HCT116 (cell line): ENCODE results near the gene GABRP. TPM values are rescaled to one million over a fixed set of nuclear protein-coding genes. Genes with fewer than 3 reads are reported as not detected.

Source experiments
- ATAC-seq: fragments of 200-7000 bp; cut with Tn5 transposase; 2 replicates; pipeline ENCODE4 v1.9.1; 2020; ENCODE audit warnings: mild to moderate bottlenecking, moderate library complexity
- BruUV-seq: library from RNA; stranded (reverse); fragments of 400-500 nt; replicated peaks from 2 replicates; lab custom pipeline; 2021; lab: Mats Ljungman, UMichigan
- CTCF ChIA-PET: fragments of 300-600 bp; sonication (Branson Sonifier 250); formaldehyde crosslinking; loops from one replicate; lab custom pipeline; 2021; ENCODE audit warnings: antibody characterized with exemption; lab: Charles Lee
- POLR2A ChIA-PET: fragments of 300-600, 350-600 bp; sonication (Branson Sonifier 250); formaldehyde crosslinking; loops from one replicate; lab custom pipeline; 2021; ENCODE audit warnings: antibody characterized with exemption; lab: Charles Lee
- RAD21 ChIA-PET, 2 experiments: fragments of 300-600 bp; sonication (Branson Sonifier 250); formaldehyde crosslinking; loops; one replicate each; lab custom pipeline; 2023; ENCODE audit warnings: low total read pairs in 2 of 2; ENCODE audit not compliant: uncharacterized antibody in 2 of 2, unreplicated experiment in 2 of 2, low non-redundant PET in 1 of 2; lab: Charles Lee
- DNase-seq: peaks from one replicate; pipeline ENCODE4 v3.0.0-alpha.2; 2010; ENCODE audit warnings: low read depth, low spot score
- H2AFZ ChIP-seq: fragments of 200-600 bp; shearing (Covaris generic), sonication (generic); 2 replicates; pipeline ENCODE4 v1.6.1; 2017; ENCODE audit warnings: low read depth, mixed run types, mixed read lengths, antibody characterized with exemption, low read length; ENCODE audit not compliant: poor library complexity, severe bottlenecking
- H3K27ac ChIP-seq: 2 replicates; pipeline ENCODE4 v1.5.1; 2012; ENCODE audit warnings: low read depth, low read length
- H3K27me3 ChIP-seq: fragments of 200-600 bp; sonication (generic); 2 replicates; pipeline ENCODE4 v1.6.1; 2016; ENCODE audit warnings: mixed run types, low read length, mixed read lengths; ENCODE audit not compliant: insufficient read depth
- H3K36me3 ChIP-seq, 2 experiments: fragments of 200-500 bp in 1 of 2; fragments of 200-600 bp in 1 of 2; sonication (Bioruptor generic) in 1 of 2; sonication (generic) in 1 of 2; 2 replicates each; pipeline versions ENCODE4 v1.5.1 to v1.6.1; 2014 to 2016; ENCODE audit warnings: low read length in 2 of 2, inconsistent platforms in 1 of 2, mixed read lengths in 1 of 2, mixed run types in 1 of 2; ENCODE audit not compliant: insufficient read depth in 2 of 2, control insufficient read depth in 1 of 2
- H3K4me1 ChIP-seq, 2 experiments: fragments of 200-600 bp in 1 of 2; sonication (generic) in 1 of 2; 2 replicates each; pipeline versions ENCODE4 v1.5.1 to v1.6.1; 2012 to 2017; ENCODE audit warnings: low read length in 2 of 2, inconsistent platforms in 1 of 2, mild to moderate bottlenecking in 1 of 2, mixed read lengths in 1 of 2, mixed run types in 1 of 2, moderate library complexity in 1 of 2; ENCODE audit not compliant: insufficient read depth in 2 of 2, control insufficient read depth in 1 of 2
- H3K4me2 ChIP-seq: fragments of 200-600 bp; sonication (generic); 2 replicates; pipeline ENCODE4 v1.6.1; 2017; ENCODE audit warnings: mixed run types, low read length, mixed read lengths
- H3K4me3 ChIP-seq, 2 experiments: fragments of 200-600 bp in 1 of 2; sonication (generic) in 1 of 2; replicated peaks in 1 of 2; 2 replicates each; pipeline ENCODE4 v1.5.1; 2011 to 2016; ENCODE audit warnings: low read length in 2 of 2, control low read depth in 1 of 2, low read depth in 1 of 2, mild to moderate bottlenecking in 1 of 2, mixed read lengths in 1 of 2, mixed run types in 1 of 2
- H3K79me2 ChIP-seq: fragments of 200-600 bp; sonication (generic); 2 replicates; pipeline ENCODE4 v1.6.1; 2017; ENCODE audit warnings: mild to moderate bottlenecking, mixed run types, low read length, moderate library complexity, mixed read lengths; ENCODE audit not compliant: insufficient read depth
- H3K9ac ChIP-seq: fragments of 200-600 bp; sonication (generic); 2 replicates; pipeline ENCODE4 v1.6.1; 2016; ENCODE audit warnings: low read length, mixed read lengths
- H3K9me2 ChIP-seq: fragments of 200-600 bp; sonication (generic), shearing (Covaris generic); 2 replicates; pipeline ENCODE4 v1.6.1; 2017; ENCODE audit warnings: mixed run types, mild to moderate bottlenecking, moderate library complexity; ENCODE audit not compliant: insufficient read depth
- H3K9me3 ChIP-seq, 2 experiments: fragments of 200-500 bp in 1 of 2; fragments of 200-600 bp in 1 of 2; sonication (Bioruptor generic) in 1 of 2; sonication (generic) in 1 of 2; 2 replicates each; pipeline ENCODE4 v1.6.1; 2014 to 2017; ENCODE audit warnings: low read length in 2 of 2, mixed read lengths in 2 of 2, inconsistent platforms in 1 of 2, low read depth in 1 of 2, mild to moderate bottlenecking in 1 of 2, mixed run types in 1 of 2, moderate library complexity in 1 of 2; ENCODE audit not compliant: control insufficient read depth in 1 of 2, insufficient read depth in 1 of 2
- H4K20me1 ChIP-seq: fragments of 200-600 bp; sonication (generic), shearing (Covaris generic); 2 replicates; pipeline ENCODE4 v1.6.1; 2017; ENCODE audit warnings: mixed run types, mild to moderate bottlenecking, moderate library complexity; ENCODE audit not compliant: insufficient read depth
- CEBPB ChIP-seq: IDR thresholded peaks from 2 replicates; pipeline ENCODE4 v1.6.1; 2012; ENCODE audit warnings: low read depth
- CTCF ChIP-seq, 3 experiments: fragments of 200-600 bp in 1 of 3; sonication (generic) in 1 of 3; IDR thresholded peaks in 2 of 3; conservative IDR thresholded peaks in 1 of 3; 2 replicates each; pipeline ENCODE4 v1.5.1; 2012 to 2017; ENCODE audit warnings: low read depth in 2 of 3, low read length in 2 of 3, antibody characterized with exemption in 1 of 3, borderline replicate concordance in 1 of 3, control low read depth in 1 of 3, mild to moderate bottlenecking in 1 of 3, mixed read lengths in 1 of 3, mixed run types in 1 of 3, moderate library complexity in 1 of 3; ENCODE audit not compliant: insufficient read depth in 1 of 3
- ELF1 ChIP-seq: IDR thresholded peaks from 2 replicates; pipeline ENCODE4 v1.6.1; 2012; ENCODE audit warnings: low read depth, borderline replicate concordance
- EZH2 ChIP-seq: fragments of 200-600 bp; sonication (generic); IDR thresholded peaks from 2 replicates; pipeline ENCODE4 v1.6.1; 2017; ENCODE audit warnings: antibody characterized with exemption, mixed run types
- JUND ChIP-seq: IDR thresholded peaks from 2 replicates; pipeline ENCODE4 v1.6.1; 2012
- MAX ChIP-seq: IDR thresholded peaks from 2 replicates; pipeline ENCODE4 v1.6.1; 2012
- POLR2A ChIP-seq: IDR thresholded peaks from 2 replicates; pipeline ENCODE4 v1.7.0; 2011; ENCODE audit warnings: borderline replicate concordance; ENCODE audit not compliant: insufficient read depth, insufficient read length; ENCODE audit errors: extremely low read depth
- POLR2AphosphoS5 ChIP-seq: IDR thresholded peaks from 2 replicates; pipeline ENCODE4 v1.6.1; 2011; ENCODE audit warnings: mild to moderate bottlenecking, low read depth, low read length, moderate library complexity
- REST ChIP-seq: IDR thresholded peaks from 2 replicates; pipeline ENCODE4 v1.6.1; 2012; ENCODE audit warnings: low read depth
- SP1 ChIP-seq: IDR thresholded peaks from 2 replicates; pipeline ENCODE4 v1.6.1; 2012; ENCODE audit warnings: low read depth
- SRF ChIP-seq: IDR thresholded peaks from 2 replicates; pipeline ENCODE4 v1.6.1; 2012; ENCODE audit warnings: low read depth
- TCF7L2 ChIP-seq: IDR thresholded peaks from 2 replicates; pipeline ENCODE4 v1.7.0; 2011; ENCODE audit warnings: borderline replicate concordance, inconsistent platforms; ENCODE audit not compliant: insufficient read depth, insufficient read length; ENCODE audit errors: extremely low read depth
- YY1 ChIP-seq: IDR thresholded peaks from 2 replicates; pipeline ENCODE4 v1.6.1; 2011; ENCODE audit warnings: low read length, low read depth, moderate library complexity, mild to moderate bottlenecking; ENCODE audit not compliant: insufficient replicate concordance; ENCODE audit errors: extremely low read depth
- ZFX ChIP-seq: fragments of 450-650 bp; IDR thresholded peaks from 2 replicates; pipeline ENCODE4 v1.6.1; 2017
- intact Hi-C: fragments of 100-400 bp; cut with micrococcal nuclease; formaldehyde crosslinking; loops from 2 replicates; pipeline ENCODE4 v1.10.0; 2022
- total RNA-seq: library from RNA; stranded (reverse); gene quantifications from one replicate; pipeline ENCODE4 v1.2.1, GENCODE V29; 2021; ENCODE audit not compliant: unreplicated experiment

The GABRP gene
- total RNA-seq, 1 experiment from 2014 or later: not detected

GRCh38 chr5:170811719-170812118 is 28.2 kb downstream of the GABRP start:
- Histone ChIP-seq H3K9ac (no peak overlapping the region), H3K79me2 (no peaks in the 10 kb centered on the region), H3K9me2 (no peaks in the 10 kb centered on the region), H3K4me1 (no peaks in the 10 kb centered on the region), H3K27me3 (no peaks in the 10 kb centered on the region), H2AFZ (no peak overlapping the region), H3K4me3 (no peak overlapping the region), H3K27ac (no peak overlapping the region), H3K4me2 (no peak overlapping the region), H3K36me3 (no peaks in the 10 kb centered on the region), H3K9me3 (no peaks in the 10 kb centered on the region), H4K20me1 (no peaks in the 10 kb centered on the region)
- POLR2A ChIA-PET: no interaction called here
- CTCF ChIA-PET: no interaction called here
- RAD21 ChIA-PET: no interaction called here
- no peak for TF ChIP-seq ZFX
- no peak for TF ChIP-seq TCF7L2
- no peak for TF ChIP-seq EZH2
- no peak for TF ChIP-seq POLR2AphosphoS5
- no peak for TF ChIP-seq SP1
- TF ChIP-seq CTCF (IDR thresholded peaks at IDR 0.05 in 2 of 3, conservative IDR thresholded peaks at IDR 0.05 in 1 of 3; ENCODE audit: borderline replicate concordance in 1 of 3, insufficient read depth in 1 of 3, low read depth in 2 of 3, low read length in 2 of 3): no peak
- no peak for TF ChIP-seq YY1
- TF ChIP-seq ELF1: no peak
- no peak for TF ChIP-seq JUND
- TF ChIP-seq POLR2A: no peak
- TF ChIP-seq CEBPB: no peak
- no peak for TF ChIP-seq MAX
- TF ChIP-seq SRF: no peak
- no peak for TF ChIP-seq REST
- ATAC-seq (no peak), DNase-seq (no peak)
- BruUV-seq: no TSS peak
- intact Hi-C loops: loop anchor here (10.0 kb wide), 1 partner anchor 363 kb away; no protein-coding TSS in a partner anchor
